ENCODE data around the gene MBD2. TPM values are rescaled to one million over a fixed set of nuclear protein-coding genes. Genes with fewer than 3 reads are reported as not detected.

The MBD2 gene
- total and polyA plus RNA-seq, 2 donors (not counting 1 experiment from before 2014, with no cell fraction given), result 53.0 to 134 TPM

DNA sequence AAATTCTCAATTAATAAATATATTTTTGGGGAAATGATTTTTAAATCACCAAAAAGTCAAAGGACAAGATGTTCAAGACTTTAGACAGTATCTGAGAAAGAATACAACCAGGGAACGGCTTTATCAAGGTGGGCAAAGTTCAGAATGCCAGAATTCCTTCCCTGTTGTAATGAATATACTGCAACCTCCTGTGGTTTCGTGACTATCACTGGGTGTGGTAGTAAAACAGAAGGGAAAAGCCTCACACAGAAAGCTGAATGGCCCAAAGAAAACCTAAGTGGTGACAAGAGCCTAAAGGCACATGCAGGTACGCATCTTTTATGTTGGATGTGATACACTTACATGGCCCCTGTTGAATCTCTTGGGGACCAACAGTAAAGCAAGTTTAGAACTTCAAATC, 37.1 kb downstream of the MBD2 start:
- Mint-ChIP-seq H3K27ac (no peak overlapping the region), H3K27me3 (no peaks in the 10 kb centered on the region), H3K4me1 (peaks cover 5% of the 10 kb centered on the region), H3K4me3 (no peak overlapping the region), H3K9me3 (ENCODE audit: insufficient read depth) (no peaks in the 10 kb centered on the region)
- WGBS (ENCODE audit: insufficient coverage), result 94% methylated on average over 2 of the region's 3 CpGs
- Histone ChIP-seq H3K36me3 (replicated peaks in 1 of 2; ENCODE audit: control extremely low read depth in 1 of 2, control insufficient read depth in 1 of 2, extremely low read depth in 1 of 2, insufficient read depth in 2 of 2, low read length in 1 of 2) (peaks cover 14 to 40% of the 10 kb centered on the region in 2 experiments), H3K79me2 (ENCODE audit: control insufficient read depth, insufficient read depth, low read length) (peaks cover 42% of the 10 kb centered on the region), H3K27me3 (replicated peaks in 1 of 4; ENCODE audit: control extremely low read depth in 1 of 4, control insufficient read depth in 3 of 4, insufficient read depth in 4 of 4, low read length in 3 of 4) (no peaks in the 10 kb centered on the region), H2AFZ (ENCODE audit: insufficient read depth, low read depth, low read length, poor library complexity, severe bottlenecking) (no peak overlapping the region), H4K20me1 (ENCODE audit: control insufficient read depth, insufficient read depth, low read length, poor library complexity, severe bottlenecking) (peaks cover 20% of the 10 kb centered on the region), H3K27ac (ENCODE audit: low read length in 2 of 2) (no peak overlapping the region), H3K4me1 (ENCODE audit: control insufficient read depth in 2 of 2, insufficient read depth in 2 of 2, low read length in 2 of 2) (no peaks in the 10 kb centered on the region), H3K9ac (ENCODE audit: low read length) (no peak overlapping the region), H3K4me3 (ENCODE audit: control extremely low read depth in 1 of 5, extremely low read depth in 1 of 5, insufficient read depth in 1 of 5, low read depth in 2 of 5, low read length in 4 of 5) (no peak overlapping the region), H3K4me2 (replicated peaks; ENCODE audit: low read depth, low read length, poor library complexity, severe bottlenecking) (no peak overlapping the region), H3K9me3 (ENCODE audit: control extremely low read depth in 1 of 3, control insufficient read depth in 2 of 3, insufficient read depth in 1 of 3, low read length in 2 of 3) (no peaks in the 10 kb centered on the region)
- DNase-seq (no peak), ATAC-seq (ENCODE audit: low read depth) (no peak)
- CTCF ChIA-PET, result no interaction called here
- TF ChIP-seq, protein P1, sequence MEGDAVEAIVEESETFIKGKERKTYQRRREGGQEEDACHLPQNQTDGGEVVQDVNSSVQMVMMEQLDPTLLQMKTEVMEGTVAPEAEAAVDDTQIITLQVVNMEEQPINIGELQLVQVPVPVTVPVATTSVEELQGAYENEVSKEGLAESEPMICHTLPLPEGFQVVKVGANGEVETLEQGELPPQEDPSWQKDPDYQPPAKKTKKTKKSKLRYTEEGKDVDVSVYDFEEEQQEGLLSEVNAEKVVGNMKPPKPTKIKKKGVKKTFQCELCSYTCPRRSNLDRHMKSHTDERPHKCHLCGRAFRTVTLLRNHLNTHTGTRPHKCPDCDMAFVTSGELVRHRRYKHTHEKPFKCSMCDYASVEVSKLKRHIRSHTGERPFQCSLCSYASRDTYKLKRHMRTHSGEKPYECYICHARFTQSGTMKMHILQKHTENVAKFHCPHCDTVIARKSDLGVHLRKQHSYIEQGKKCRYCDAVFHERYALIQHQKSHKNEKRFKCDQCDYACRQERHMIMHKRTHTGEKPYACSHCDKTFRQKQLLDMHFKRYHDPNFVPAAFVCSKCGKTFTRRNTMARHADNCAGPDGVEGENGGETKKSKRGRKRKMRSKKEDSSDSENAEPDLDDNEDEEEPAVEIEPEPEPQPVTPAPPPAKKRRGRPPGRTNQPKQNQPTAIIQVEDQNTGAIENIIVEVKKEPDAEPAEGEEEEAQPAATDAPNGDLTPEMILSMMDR (IDR thresholded peaks at IDR 0.05), result no peak
- no peak for TF ChIP-seq EZH2 (IDR thresholded peaks at IDR 0.05; ENCODE audit: borderline replicate concordance, insufficient read depth, low read depth, low read length, poor library complexity, severe bottlenecking)
- intact Hi-C loops (cut with micrococcal nuclease), result no loop called here
- POLR2A ChIA-PET, result no interaction called here

- H3K27me3 ChIP-seq (replicated peaks in 1 of 4; ENCODE audit: control extremely low read depth in 1 of 4, control insufficient read depth in 3 of 4, insufficient read depth in 4 of 4, low read length in 3 of 4), result no peaks in the 10 kb centered on the region
- DNase-seq (no peak), ATAC-seq (ENCODE audit: low read depth) (no peak)
- intact Hi-C loops (cut with micrococcal nuclease), result no loop called here
- peaks cover 13% of the 10 kb centered on the region for H4K20me1 ChIP-seq (ENCODE audit: control insufficient read depth, insufficient read depth, low read length, poor library complexity, severe bottlenecking)
- no peaks in the 10 kb centered on the region for H3K4me1 ChIP-seq (ENCODE audit: control insufficient read depth in 2 of 2, insufficient read depth in 2 of 2, low read length in 2 of 2)
- no peak overlapping the region for H3K4me2 ChIP-seq (replicated peaks; ENCODE audit: low read depth, low read length, poor library complexity, severe bottlenecking)
- Mint-ChIP-seq H3K27me3 (no peaks in the 10 kb centered on the region), H3K4me3 (no peak overlapping the region), H3K27ac (no peak overlapping the region), H3K9me3 (ENCODE audit: insufficient read depth) (no peaks in the 10 kb centered on the region), H3K4me1 (peaks cover 5% of the 10 kb centered on the region)
- CTCF ChIA-PET, result no interaction called here
- TF ChIP-seq, protein P1 (IDR thresholded peaks at IDR 0.05), result no peak
- no peak for TF ChIP-seq EZH2 (IDR thresholded peaks at IDR 0.05; ENCODE audit: borderline replicate concordance, insufficient read depth, low read depth, low read length, poor library complexity, severe bottlenecking)
- no peak overlapping the region for H3K9ac ChIP-seq (ENCODE audit: low read length)
- peaks cover 9 to 40% of the 10 kb centered on the region in 2 experiments for H3K36me3 ChIP-seq (replicated peaks in 1 of 2; ENCODE audit: control extremely low read depth in 1 of 2, control insufficient read depth in 1 of 2, extremely low read depth in 1 of 2, insufficient read depth in 2 of 2, low read length in 1 of 2)
- H2AFZ ChIP-seq (ENCODE audit: insufficient read depth, low read depth, low read length, poor library complexity, severe bottlenecking), result no peak overlapping the region
- POLR2A ChIA-PET, result no interaction called here
- no peaks in the 10 kb centered on the region for H3K9me3 ChIP-seq (ENCODE audit: control extremely low read depth in 1 of 3, control insufficient read depth in 2 of 3, insufficient read depth in 1 of 3, low read length in 2 of 3)
- H3K27ac ChIP-seq (ENCODE audit: low read length in 2 of 2), result no peak overlapping the region
- H3K79me2 ChIP-seq (ENCODE audit: control insufficient read depth, insufficient read depth, low read length), result peaks cover 32% of the 10 kb centered on the region
- no peak overlapping the region for H3K4me3 ChIP-seq (ENCODE audit: control extremely low read depth in 1 of 5, extremely low read depth in 1 of 5, insufficient read depth in 1 of 5, low read depth in 2 of 5, low read length in 4 of 5)
Measured at GRCh38 chr18:54184836-54185235, 39.6 kb downstream of the MBD2 start.
